ENCODE data around the gene KRABD2.
"Not testable (repeated sequence)": the region's sequence is repeated elsewhere in the genome, so short reads cannot be mapped to it uniquely, and the experiment has no call there.

KRABD2 gene

GRCh38 chr17:8359769-8360168 lies 16.7 kb downstream of the KRABD2 start:
- Histone ChIP-seq H3K4me1 (peaks cover 44% of the 10 kb centered on the region), H3K4me3 (peak overlapping the region; percentile 16), H3K27ac (replicated peaks) (peak overlapping the region; percentile 76), H3K27me3 (ENCODE audit: low read depth) (no peaks in the 10 kb centered on the region), H3K36me3 (peaks cover 5% of the 10 kb centered on the region), H3K9me3 (replicated peaks) (no peaks in the 10 kb centered on the region)
- intact Hi-C loops (cut with micrococcal nuclease), result loop anchor here (10.0 kb wide), 1 partner anchor 45 kb away; the partner anchor contains the start of gene ARHGEF15
- no peak for TF ChIP-seq CTCF (IDR thresholded peaks at IDR 0.05; ENCODE audit: borderline replicate concordance)
- DNase-seq, result no peak

GRCh38 chr17:8357910-8358309 lies 18.6 kb downstream of the KRABD2 start:
- no peak for TF ChIP-seq CTCF (IDR thresholded peaks at IDR 0.05; ENCODE audit: borderline replicate concordance)
- Histone ChIP-seq H3K9me3 (replicated peaks) (no peaks in the 10 kb centered on the region), H3K36me3 (no peaks in the 10 kb centered on the region), H3K27ac (replicated peaks) (no peak overlapping the region), H3K27me3 (ENCODE audit: low read depth) (no peaks in the 10 kb centered on the region), H3K4me1 (peaks cover 40% of the 10 kb centered on the region), H3K4me3 (no peak overlapping the region)
- DNase-seq, result no peak
- intact Hi-C loops (cut with micrococcal nuclease), result no loop called here

- H3K9me3 ChIP-seq (replicated peaks), result no peaks in the 10 kb centered on the region
- H3K27me3 ChIP-seq (ENCODE audit: low read depth), result no peaks in the 10 kb centered on the region
- H3K4me1 ChIP-seq, result peaks cover 7% of the 10 kb centered on the region
- no peak for TF ChIP-seq CTCF (IDR thresholded peaks at IDR 0.05; ENCODE audit: borderline replicate concordance)
- intact Hi-C loops (cut with micrococcal nuclease), result no loop called here
- H3K4me3 ChIP-seq, result no peak overlapping the region
- peak overlapping the region; percentile 27 for H3K27ac ChIP-seq (replicated peaks)
- no peak for DNase-seq
- H3K36me3 ChIP-seq, result no peaks in the 10 kb centered on the region
These were observed 22.3 kb downstream of the KRABD2 start for GRCh38 chr17:8354236-8354635.

GRCh38 chr17:8353736-8354135 lies 22.8 kb downstream of the KRABD2 start:
- Histone ChIP-seq H3K36me3 (no peaks in the 10 kb centered on the region), H3K9me3 (replicated peaks) (no peaks in the 10 kb centered on the region), H3K27ac (replicated peaks) (peak overlapping the region; percentile 27), H3K27me3 (ENCODE audit: low read depth) (no peaks in the 10 kb centered on the region), H3K4me3 (no peak overlapping the region), H3K4me1 (peaks cover 3% of the 10 kb centered on the region)
- DNase-seq, result no peak
- no peak for TF ChIP-seq CTCF (IDR thresholded peaks at IDR 0.05; ENCODE audit: borderline replicate concordance)
- intact Hi-C loops (cut with micrococcal nuclease), result no loop called here

GRCh38 chr17:8350339-8350738 lies 26.2 kb downstream of the KRABD2 start:
- Histone ChIP-seq H3K9me3 (replicated peaks) (no peaks in the 10 kb centered on the region), H3K4me1 (peaks cover 3% of the 10 kb centered on the region), H3K36me3 (no peaks in the 10 kb centered on the region), H3K27me3 (ENCODE audit: low read depth) (peaks cover 18% of the 10 kb centered on the region), H3K4me3 (no peak overlapping the region), H3K27ac (replicated peaks) (no peak overlapping the region)
- intact Hi-C loops (cut with micrococcal nuclease), result no loop called here
- DNase-seq, result no peak
- TF ChIP-seq CTCF (IDR thresholded peaks at IDR 0.05; ENCODE audit: borderline replicate concordance), result no peak

GRCh38 chr17:8347001-8347400 lies 29.5 kb downstream of the KRABD2 start:
- H3K36me3 ChIP-seq; H3K9me3 ChIP-seq (replicated peaks); H3K27ac ChIP-seq (replicated peaks); H3K4me1 ChIP-seq; DNase-seq; intact Hi-C loops (cut with micrococcal nuclease): not testable (repeated sequence)
- peak overlapping the region; percentile 27 for H3K4me3 ChIP-seq
- peaks cover 18% of the 10 kb centered on the region for H3K27me3 ChIP-seq (ENCODE audit: low read depth)

All from left ventricle myocardium inferior (tissue), 1 donor.